Measurements from ENCODE around the gene DTNBP1.

- TF ChIP-seq, protein P1, sequence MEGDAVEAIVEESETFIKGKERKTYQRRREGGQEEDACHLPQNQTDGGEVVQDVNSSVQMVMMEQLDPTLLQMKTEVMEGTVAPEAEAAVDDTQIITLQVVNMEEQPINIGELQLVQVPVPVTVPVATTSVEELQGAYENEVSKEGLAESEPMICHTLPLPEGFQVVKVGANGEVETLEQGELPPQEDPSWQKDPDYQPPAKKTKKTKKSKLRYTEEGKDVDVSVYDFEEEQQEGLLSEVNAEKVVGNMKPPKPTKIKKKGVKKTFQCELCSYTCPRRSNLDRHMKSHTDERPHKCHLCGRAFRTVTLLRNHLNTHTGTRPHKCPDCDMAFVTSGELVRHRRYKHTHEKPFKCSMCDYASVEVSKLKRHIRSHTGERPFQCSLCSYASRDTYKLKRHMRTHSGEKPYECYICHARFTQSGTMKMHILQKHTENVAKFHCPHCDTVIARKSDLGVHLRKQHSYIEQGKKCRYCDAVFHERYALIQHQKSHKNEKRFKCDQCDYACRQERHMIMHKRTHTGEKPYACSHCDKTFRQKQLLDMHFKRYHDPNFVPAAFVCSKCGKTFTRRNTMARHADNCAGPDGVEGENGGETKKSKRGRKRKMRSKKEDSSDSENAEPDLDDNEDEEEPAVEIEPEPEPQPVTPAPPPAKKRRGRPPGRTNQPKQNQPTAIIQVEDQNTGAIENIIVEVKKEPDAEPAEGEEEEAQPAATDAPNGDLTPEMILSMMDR (IDR thresholded peaks at IDR 0.05), result no peak
- no peak for TF ChIP-seq POLR2A (IDR thresholded peaks at IDR 0.05)
Observed at GRCh38 chr6:15503346-15503680, 159.5 kb downstream of the DTNBP1 start.
